HepG2 (cell line): ENCODE measurements around the gene ABHD17A. TPM values are rescaled to one million over a fixed set of nuclear protein-coding genes. Genes with fewer than 3 reads are reported as not detected.

ENCODE experiments used
- CCAR2 ChIP-seq: fragments of 200-400 bp; formaldehyde crosslinking; optimal IDR thresholded peaks from 2 replicates; pipeline ENCODE3; 2018; ENCODE audit warnings: low read depth, mild to moderate bottlenecking, low read length, moderate library complexity
- HDAC1 ChIP-seq: sonication (generic); formaldehyde crosslinking; IDR thresholded peaks from 2 replicates; pipeline ENCODE4 v1.5.1; 2020; ENCODE audit warnings: mild to moderate bottlenecking, missing genetic modification reagents
- HOXA3 ChIP-seq: sonication (generic); formaldehyde crosslinking; IDR thresholded peaks from 2 replicates; pipeline ENCODE4 v1.5.0; 2020; ENCODE audit warnings: missing genetic modification reagents
- KLF15 ChIP-seq: sonication (generic); formaldehyde crosslinking; IDR thresholded peaks from 2 replicates; pipeline ENCODE4 v1.8.1; 2023; ENCODE audit warnings: borderline replicate concordance, mild to moderate bottlenecking, inconsistent platforms, missing genetic modification reagents, mixed read lengths
- MIXL1 ChIP-seq: IDR thresholded peaks from 2 replicates; pipeline ENCODE4 v1.6.1; 2016
- ZNF251 ChIP-seq: sonication (generic); formaldehyde crosslinking; IDR thresholded peaks from 2 replicates; pipeline ENCODE4 v1.9.0; 2021; ENCODE audit warnings: mild to moderate bottlenecking, missing genetic modification reagents
- polyA plus RNA-seq, 8 experiments: library from polyadenylated mRNA; depleted of rRNA in 3 of 8; stranded (reverse) in 7 of 8; unstranded in 1 of 8; fragments of >200 nt; fragmentation: Illumina TruSeq in 4 of 8; extraction: Trizol in 4 of 8; gene quantifications; 2 replicates each; pipeline versions ENCODE4 v1.2.1 to v1.2.3, GENCODE V29; 2011 to 2016; ENCODE audit warnings: low read depth in 4 of 8, missing spikeins in 1 of 8, mixed read lengths in 1 of 8; ENCODE audit not compliant: insufficient read depth in 1 of 8
- total RNA-seq, 5 experiments: library from RNA; depleted of rRNA; stranded (reverse); fragments of >200 nt; fragmentation: Illumina TruSeq; extraction: Trizol; gene quantifications; 2 replicates each; pipeline ENCODE4 v1.2.3, GENCODE V29; 2016; ENCODE audit warnings: low read depth in 1 of 5
- TF ChIP-seq, protein P1 (sequence below): IDR thresholded peaks from 2 replicates; pipeline ENCODE4 v1.6.1; 2016; ENCODE audit warnings: low read depth, missing genetic modification reagents, missing compliant biosample characterization
- TF ChIP-seq, protein P2 (sequence below): sonication (generic); formaldehyde crosslinking; IDR thresholded peaks from 2 replicates; pipeline ENCODE4 v1.4.0; 2020; ENCODE audit warnings: missing genetic modification reagents
- TF ChIP-seq, protein P3 (sequence below): sonication (generic); formaldehyde crosslinking; IDR thresholded peaks from 2 replicates; pipeline ENCODE4 v1.5.1; 2020; ENCODE audit warnings: mild to moderate bottlenecking, missing genetic modification reagents, moderate library complexity
- TF ChIP-seq, protein P4 (sequence below): sonication (generic); formaldehyde crosslinking; IDR thresholded peaks from 2 replicates; pipeline ENCODE4 v1.4.0; 2020; ENCODE audit warnings: missing genetic modification reagents, borderline replicate concordance
- TF ChIP-seq, protein P5 (sequence below): sonication (generic); formaldehyde crosslinking; IDR thresholded peaks from 2 replicates; pipeline ENCODE4 v1.8.1; 2023; ENCODE audit warnings: mild to moderate bottlenecking, moderate library complexity, missing genetic modification reagents

Gene ABHD17A
- total and polyA plus RNA-seq, 2 of the 13 experiments (the other 11 are each of a cell fraction or from before 2014, with no cell fraction given): 27.7 to 40.8 TPM

DNA sequence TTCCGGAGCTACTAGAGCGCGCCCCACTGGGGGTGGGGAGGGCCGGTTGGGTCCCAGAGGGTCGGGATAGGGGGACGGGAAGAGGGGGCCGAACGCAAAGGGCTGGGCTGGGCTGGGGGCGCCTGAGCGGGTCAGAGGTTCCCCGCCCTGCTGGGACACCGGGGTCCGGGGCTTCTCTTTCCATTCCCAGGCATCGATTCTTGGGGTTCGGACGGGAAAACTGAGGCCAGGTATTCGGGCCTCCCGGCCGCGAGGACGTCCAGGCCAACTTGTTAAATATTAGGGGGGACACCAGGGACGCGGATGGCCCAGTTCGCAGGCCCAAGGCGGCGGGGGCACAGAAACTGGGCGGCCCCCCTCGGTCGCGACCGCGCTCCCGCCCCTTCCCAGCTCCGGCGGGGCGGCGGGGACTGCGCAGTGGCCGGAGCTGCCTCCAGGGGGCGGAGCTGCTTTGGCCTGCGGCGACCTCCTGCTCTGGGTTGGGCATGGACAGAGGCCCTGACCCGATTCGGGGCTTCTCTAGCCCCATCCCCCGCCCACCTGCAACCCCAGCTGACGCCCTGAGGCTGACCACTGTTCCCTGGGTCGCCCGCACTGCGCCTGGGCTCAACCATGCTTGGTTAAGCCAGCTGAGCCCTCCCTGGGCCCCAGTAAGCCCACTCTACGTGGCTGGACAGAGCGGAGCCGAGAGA, 20.7 kb downstream of the ABHD17A start (continued):
- TF ChIP-seq, protein P1, sequence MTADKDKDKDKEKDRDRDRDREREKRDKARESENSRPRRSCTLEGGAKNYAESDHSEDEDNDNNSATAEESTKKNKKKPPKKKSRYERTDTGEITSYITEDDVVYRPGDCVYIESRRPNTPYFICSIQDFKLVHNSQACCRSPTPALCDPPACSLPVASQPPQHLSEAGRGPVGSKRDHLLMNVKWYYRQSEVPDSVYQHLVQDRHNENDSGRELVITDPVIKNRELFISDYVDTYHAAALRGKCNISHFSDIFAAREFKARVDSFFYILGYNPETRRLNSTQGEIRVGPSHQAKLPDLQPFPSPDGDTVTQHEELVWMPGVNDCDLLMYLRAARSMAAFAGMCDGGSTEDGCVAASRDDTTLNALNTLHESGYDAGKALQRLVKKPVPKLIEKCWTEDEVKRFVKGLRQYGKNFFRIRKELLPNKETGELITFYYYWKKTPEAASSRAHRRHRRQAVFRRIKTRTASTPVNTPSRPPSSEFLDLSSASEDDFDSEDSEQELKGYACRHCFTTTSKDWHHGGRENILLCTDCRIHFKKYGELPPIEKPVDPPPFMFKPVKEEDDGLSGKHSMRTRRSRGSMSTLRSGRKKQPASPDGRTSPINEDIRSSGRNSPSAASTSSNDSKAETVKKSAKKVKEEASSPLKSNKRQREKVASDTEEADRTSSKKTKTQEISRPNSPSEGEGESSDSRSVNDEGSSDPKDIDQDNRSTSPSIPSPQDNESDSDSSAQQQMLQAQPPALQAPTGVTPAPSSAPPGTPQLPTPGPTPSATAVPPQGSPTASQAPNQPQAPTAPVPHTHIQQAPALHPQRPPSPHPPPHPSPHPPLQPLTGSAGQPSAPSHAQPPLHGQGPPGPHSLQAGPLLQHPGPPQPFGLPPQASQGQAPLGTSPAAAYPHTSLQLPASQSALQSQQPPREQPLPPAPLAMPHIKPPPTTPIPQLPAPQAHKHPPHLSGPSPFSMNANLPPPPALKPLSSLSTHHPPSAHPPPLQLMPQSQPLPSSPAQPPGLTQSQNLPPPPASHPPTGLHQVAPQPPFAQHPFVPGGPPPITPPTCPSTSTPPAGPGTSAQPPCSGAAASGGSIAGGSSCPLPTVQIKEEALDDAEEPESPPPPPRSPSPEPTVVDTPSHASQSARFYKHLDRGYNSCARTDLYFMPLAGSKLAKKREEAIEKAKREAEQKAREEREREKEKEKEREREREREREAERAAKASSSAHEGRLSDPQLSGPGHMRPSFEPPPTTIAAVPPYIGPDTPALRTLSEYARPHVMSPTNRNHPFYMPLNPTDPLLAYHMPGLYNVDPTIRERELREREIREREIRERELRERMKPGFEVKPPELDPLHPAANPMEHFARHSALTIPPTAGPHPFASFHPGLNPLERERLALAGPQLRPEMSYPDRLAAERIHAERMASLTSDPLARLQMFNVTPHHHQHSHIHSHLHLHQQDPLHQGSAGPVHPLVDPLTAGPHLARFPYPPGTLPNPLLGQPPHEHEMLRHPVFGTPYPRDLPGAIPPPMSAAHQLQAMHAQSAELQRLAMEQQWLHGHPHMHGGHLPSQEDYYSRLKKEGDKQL: no peak
- no peak for TF ChIP-seq MIXL1 (CRISPR knock-in tag)
- TF ChIP-seq ZNF251 (CRISPR knock-in tag): no peak
- TF ChIP-seq, protein P2, sequence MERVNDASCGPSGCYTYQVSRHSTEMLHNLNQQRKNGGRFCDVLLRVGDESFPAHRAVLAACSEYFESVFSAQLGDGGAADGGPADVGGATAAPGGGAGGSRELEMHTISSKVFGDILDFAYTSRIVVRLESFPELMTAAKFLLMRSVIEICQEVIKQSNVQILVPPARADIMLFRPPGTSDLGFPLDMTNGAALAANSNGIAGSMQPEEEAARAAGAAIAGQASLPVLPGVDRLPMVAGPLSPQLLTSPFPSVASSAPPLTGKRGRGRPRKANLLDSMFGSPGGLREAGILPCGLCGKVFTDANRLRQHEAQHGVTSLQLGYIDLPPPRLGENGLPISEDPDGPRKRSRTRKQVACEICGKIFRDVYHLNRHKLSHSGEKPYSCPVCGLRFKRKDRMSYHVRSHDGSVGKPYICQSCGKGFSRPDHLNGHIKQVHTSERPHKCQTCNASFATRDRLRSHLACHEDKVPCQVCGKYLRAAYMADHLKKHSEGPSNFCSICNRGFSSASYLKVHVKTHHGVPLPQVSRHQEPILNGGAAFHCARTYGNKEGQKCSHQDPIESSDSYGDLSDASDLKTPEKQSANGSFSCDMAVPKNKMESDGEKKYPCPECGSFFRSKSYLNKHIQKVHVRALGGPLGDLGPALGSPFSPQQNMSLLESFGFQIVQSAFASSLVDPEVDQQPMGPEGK (CRISPR knock-in tag): peak; percentile 96
- TF ChIP-seq, protein P3, sequence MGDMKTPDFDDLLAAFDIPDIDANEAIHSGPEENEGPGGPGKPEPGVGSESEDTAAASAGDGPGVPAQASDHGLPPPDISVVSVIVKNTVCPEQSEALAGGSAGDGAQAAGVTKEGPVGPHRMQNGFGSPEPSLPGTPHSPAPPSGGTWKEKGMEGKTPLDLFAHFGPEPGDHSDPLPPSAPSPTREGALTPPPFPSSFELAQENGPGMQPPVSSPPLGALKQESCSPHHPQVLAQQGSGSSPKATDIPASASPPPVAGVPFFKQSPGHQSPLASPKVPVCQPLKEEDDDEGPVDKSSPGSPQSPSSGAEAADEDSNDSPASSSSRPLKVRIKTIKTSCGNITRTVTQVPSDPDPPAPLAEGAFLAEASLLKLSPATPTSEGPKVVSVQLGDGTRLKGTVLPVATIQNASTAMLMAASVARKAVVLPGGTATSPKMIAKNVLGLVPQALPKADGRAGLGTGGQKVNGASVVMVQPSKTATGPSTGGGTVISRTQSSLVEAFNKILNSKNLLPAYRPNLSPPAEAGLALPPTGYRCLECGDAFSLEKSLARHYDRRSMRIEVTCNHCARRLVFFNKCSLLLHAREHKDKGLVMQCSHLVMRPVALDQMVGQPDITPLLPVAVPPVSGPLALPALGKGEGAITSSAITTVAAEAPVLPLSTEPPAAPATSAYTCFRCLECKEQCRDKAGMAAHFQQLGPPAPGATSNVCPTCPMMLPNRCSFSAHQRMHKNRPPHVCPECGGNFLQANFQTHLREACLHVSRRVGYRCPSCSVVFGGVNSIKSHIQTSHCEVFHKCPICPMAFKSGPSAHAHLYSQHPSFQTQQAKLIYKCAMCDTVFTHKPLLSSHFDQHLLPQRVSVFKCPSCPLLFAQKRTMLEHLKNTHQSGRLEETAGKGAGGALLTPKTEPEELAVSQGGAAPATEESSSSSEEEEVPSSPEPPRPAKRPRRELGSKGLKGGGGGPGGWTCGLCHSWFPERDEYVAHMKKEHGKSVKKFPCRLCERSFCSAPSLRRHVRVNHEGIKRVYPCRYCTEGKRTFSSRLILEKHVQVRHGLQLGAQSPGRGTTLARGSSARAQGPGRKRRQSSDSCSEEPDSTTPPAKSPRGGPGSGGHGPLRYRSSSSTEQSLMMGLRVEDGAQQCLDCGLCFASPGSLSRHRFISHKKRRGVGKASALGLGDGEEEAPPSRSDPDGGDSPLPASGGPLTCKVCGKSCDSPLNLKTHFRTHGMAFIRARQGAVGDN: peak; percentile 83
- TF ChIP-seq, protein P4, sequence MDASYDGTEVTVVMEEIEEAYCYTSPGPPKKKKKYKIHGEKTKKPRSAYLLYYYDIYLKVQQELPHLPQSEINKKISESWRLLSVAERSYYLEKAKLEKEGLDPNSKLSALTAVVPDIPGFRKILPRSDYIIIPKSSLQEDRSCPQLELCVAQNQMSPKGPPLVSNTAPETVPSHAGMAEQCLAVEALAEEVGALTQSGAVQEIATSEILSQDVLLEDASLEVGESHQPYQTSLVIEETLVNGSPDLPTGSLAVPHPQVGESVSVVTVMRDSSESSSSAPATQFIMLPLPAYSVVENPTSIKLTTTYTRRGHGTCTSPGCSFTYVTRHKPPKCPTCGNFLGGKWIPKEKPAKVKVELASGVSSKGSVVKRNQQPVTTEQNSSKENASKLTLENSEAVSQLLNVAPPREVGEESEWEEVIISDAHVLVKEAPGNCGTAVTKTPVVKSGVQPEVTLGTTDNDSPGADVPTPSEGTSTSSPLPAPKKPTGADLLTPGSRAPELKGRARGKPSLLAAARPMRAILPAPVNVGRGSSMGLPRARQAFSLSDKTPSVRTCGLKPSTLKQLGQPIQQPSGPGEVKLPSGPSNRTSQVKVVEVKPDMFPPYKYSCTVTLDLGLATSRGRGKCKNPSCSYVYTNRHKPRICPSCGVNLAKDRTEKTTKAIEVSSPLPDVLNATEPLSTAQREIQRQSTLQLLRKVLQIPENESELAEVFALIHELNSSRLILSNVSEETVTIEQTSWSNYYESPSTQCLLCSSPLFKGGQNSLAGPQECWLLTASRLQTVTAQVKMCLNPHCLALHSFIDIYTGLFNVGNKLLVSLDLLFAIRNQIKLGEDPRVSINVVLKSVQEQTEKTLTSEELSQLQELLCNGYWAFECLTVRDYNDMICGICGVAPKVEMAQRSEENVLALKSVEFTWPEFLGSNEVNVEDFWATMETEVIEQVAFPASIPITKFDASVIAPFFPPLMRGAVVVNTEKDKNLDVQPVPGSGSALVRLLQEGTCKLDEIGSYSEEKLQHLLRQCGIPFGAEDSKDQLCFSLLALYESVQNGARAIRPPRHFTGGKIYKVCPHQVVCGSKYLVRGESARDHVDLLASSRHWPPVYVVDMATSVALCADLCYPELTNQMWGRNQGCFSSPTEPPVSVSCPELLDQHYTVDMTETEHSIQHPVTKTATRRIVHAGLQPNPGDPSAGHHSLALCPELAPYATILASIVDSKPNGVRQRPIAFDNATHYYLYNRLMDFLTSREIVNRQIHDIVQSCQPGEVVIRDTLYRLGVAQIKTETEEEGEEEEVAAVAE: no peak
- no peak; the same call in 1 of the 2 replicates for TF ChIP-seq KLF15 (CRISPR knock-in tag)
- TF ChIP-seq HOXA3 (CRISPR knock-in tag): peak; percentile 69
- TF ChIP-seq, protein P5, sequence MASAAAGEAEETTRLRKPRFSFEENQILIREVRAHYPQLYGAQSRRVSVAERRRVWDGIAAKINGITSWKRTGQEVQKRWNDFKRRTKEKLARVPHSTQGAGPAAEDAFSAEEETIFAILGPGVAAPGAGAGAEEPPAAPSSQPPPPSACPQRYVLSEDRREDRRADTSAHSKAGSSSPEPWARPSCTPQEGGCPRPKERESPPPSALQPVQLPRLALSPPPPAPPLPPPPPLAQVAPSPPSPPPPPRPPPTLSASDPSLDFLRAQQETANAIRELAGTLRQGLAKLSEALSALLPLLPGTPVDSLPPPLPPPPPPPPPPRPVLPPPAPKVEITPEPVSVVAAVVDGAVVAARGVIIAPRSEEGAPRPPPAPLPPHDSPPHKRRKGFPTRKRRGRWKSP: no peak
- peak; percentile 25; the same call in 1 of the 2 replicates for TF ChIP-seq HDAC1 (CRISPR knock-in tag)
- no peak for TF ChIP-seq CCAR2
